IPS-NIHi11 (cell line): ENCODE data around the gene NEUROD6.
A peak's percentile ranks its signal among the peaks of the same experiment; 100 is the strongest.

ENCODE experiments used
- DNase-seq: peaks from one replicate; pipeline ENCODE4 v3.0.0; 2012; ENCODE audit warnings: mixed read lengths, low spot score

NEUROD6 gene

GRCh38 chr7:31340603-31341002 is at the start of gene NEUROD6:
Gene NEUROD6, minus strand, starts transcription at chr7:31340726. Its CDS starts 1,458 bp downstream, at chr7:31339268.
- DNase-seq, result no peak

DNA sequence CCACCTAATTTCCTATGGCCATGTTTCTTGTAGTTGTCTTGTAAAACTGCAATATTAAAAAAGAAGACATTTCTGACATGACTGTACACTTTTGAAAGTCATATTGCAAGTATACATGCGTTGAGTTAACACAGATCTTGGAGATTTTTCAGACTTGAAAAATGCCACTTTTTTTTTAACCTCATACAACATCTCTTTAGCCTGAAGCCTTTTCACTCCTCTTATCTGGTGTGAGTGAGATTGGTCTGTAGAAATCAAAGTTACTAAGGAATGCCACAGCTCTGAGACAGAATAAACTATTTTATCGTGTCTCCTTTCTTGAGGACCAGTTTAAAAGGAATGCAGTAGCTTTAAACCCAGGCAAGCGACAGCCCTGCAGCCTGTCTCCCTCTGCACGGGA is 43.9 kb upstream of the NEUROD6 start:
- DNase-seq, result no peak

DNA sequence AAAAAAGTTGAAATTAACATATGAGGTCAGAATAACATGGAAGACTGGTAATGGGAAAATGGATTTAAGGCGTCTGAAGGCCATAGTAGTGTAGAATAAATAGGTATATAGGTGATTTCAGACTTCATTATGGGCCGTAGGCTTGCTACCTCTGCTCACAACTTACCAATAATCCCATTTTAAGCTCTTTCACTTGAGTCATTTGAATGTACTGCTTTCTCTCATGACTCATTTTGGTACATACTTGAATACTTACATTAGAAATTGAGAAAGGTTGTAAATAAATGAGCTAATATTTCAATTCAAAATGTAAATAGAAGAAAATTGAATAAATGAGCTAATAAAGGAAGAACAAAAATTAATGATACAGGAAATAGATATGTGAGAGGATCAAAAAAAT is 42.2 kb upstream of the NEUROD6 start:
- DNase-seq, result no peak

DNA sequence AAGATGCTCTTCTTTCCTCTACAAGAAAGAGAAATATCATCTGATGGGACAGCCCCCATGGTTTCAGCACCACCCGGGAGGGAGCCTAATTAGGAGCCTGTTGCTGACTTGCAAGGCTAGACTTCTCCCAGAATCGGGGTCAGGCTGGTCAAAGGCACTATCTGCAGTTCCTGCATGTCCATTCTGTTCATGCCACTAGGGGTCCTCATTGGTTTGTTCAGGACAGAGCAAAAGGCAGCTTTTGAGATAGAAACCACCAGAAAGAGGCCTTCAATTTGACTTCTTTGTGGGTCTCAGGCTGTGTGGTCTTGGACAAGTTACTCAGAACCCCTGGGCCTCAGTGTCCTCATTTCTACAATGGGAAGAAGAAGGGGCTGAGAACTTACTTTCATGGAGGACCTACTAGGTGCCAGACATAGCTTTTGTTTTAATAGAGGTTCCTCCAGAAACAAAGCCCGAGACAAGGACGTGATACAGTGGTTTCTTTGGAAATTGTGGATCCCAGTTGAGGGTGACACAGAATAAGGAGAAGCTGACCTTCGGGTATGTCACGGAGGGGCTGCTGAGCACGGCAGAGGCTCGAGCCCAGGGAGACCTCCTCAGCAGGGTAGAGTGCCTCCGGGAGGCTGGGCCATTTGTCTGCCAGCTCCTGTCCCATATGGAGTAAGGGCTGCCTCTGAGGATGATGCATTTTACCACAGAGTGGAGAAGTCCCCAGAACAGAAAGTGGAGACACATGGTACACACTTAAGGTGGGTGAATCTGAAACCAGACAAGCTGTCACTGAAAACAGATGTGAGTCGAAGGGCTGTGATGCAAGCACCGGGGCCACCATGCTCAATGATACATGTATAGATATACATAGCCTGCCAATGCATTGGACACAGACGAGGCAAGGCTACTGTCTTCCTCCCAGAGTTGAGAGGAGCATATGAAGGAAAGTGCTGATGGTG is 33.1 kb upstream of the NEUROD6 start:
- DNase-seq, result peak; percentile 72

- DNase-seq, result no peak
These were observed 31.9 kb upstream of the NEUROD6 start for GRCh38 chr7:31372231-31372959.

GRCh38 chr7:31371621-31372020 is 31.1 kb upstream of the NEUROD6 start:
- DNase-seq, result no peak

GRCh38 chr7:31370609-31371008 is 30.1 kb upstream of the NEUROD6 start:
- no peak for DNase-seq

- no peak for DNase-seq
These were observed 28.1 kb upstream of the NEUROD6 start for GRCh38 chr7:31368620-31369019.

DNA sequence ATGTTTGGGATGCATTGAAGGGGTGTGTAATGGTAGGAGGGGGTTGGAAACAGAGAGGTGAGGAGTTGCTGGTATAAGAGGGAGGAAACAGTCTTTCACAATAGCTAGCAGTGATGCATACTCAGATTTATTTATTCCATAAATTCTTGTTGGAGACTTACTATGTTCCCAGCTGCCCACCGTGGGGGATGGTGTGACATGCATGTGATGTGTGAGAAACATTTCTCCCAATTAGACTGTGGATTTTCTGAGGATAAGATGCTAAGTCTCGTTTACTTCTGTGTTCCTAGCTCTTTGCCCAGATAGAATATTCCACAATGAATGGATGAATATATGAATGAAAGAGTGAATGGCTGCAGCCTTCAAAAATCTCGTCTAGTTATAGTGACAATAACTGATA is 23.0 kb upstream of the NEUROD6 start:
- DNase-seq, result no peak

- no peak for DNase-seq
These were observed 22.5 kb upstream of the NEUROD6 start for GRCh38 chr7:31363051-31363450.

DNA sequence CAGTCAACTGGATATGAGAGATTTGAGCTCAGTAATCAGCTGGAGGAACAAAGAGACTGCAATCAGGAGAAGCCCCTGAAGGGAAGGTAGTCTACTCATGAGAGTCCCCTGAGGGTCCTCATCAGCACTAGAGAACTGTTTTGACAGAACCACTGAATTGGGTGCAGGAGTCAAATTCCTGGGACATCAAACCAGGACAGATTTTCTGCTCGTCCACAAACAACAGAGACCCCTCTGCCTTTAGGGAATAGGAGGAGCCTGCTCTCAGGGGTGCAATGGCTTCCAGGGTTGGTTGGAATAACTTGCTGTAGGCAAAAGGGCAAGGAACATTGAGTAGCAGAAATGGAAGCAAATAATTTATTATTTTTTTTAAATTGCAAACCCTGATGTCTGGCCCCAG is 21.9 kb upstream of the NEUROD6 start:
- no peak for DNase-seq

DNA sequence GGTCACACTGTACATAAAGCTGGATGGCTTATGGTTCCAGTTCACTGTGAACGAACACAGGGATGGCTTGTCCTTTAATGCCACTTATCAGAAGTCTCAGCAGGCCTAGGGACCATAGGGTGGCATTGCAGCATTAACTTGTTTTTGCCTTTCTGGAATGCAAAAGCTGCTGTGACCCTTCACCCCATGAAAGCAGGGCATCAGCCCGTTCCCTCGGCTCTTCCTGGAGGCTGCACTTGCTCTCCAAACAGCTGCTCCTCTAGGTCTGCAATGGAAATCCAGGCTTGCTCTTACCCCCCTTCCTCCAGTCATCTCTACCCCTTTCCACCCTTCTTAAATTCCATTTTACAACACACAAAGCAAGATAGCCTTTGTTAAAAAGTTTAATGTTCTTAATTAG is 17.9 kb upstream of the NEUROD6 start:
- DNase-seq, result no peak

- no peak for DNase-seq
These were observed 4.9 kb upstream of the NEUROD6 start for GRCh38 chr7:31345421-31345820.

DNA sequence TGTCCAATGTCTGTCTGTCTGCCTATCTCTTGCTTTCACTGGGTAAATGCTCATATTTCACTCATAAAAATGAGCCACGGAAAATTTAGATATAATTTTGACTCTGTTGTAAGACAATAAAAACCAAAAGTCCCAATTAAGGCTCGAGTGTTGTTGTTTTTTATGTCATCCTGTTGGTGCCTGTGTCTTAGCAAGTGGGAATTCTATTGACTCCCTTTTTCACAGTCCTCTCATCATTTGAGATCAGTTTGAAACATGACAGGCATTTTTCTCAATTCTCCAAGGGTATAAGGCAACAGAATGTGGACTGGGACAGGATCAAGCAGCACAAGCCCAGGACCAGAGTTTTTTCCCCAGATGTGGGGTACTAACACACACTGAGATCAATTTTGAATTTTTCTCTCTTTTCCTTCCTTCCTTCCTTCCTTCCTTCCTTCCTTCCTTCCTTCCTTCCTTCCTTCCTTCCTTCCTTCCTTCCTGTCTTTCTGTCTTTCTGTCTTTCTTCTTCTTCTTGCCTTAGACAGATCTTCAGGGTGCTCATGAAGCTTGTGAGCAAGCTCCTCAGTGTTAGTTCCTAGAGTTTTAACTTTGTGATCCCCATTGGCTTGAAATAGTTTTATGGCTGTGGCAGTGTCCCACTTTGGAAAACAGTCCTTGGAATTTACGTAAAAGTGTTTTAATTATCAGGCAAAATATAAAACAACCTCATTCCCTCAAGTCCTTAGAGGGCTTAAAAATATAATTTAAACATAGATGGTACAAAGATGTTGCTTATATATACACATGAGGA is 3.2 kb upstream of the NEUROD6 start:
- DNase-seq, result no peak

DNA sequence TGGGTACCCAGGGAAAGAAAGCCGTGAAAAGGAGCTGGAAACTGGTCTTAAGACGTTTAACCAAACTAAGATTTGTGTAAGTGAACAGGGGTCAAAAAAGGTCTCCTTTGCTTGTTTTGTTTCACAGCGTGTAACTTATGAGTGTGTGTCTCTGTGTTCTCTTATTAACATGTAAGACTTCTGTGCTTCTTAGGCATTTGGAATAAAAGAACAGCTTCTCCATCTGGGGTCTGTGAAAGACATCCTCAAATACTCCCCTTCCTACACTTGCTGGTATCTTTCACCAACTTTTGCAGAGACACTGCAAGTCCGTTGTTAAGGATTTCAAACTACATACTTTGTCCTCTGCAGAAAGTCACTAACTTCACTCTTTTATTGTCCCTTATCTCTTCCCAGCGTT is 615 bp upstream of the NEUROD6 start:
- no peak for DNase-seq

DNA sequence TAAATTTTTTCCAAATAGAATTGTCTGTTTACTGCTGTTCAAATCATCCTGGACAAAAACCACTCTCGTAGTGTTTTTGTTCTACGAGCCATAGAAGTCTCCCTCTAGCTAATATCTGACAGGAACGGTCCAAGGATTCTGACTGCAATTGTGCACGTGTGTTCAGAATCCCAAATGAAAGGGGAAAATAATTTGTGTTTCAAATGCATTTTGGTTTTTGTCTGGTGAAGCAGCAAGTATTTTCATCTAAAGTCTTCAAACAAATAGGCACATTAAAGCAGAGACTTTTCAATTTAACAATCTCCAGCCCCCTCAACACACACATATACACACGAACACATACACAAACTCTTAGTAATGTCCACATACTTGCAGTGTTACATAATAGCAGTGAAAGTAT is 475 bp downstream of the NEUROD6 start:
- DNase-seq, result no peak

DNA sequence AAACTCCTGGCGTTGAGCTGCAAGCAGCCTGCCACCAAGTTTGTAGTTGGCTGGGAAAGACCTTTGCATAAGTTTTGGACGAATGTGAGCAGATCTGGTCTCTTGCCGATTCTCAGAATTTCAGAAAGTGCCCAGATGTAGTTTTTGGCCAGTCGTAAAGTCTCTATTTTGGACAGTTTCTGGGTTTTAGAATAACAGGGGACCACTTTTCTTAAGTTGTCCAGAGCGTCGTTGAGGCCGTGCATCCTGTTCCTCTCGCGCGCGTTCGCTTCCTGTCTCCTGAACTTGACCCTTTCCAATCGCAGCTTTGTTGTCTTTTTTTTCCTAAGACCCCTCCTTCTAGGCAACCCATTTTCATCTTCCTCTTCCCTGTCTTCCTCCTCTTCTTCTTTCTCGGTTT is 1.8 kb downstream of the NEUROD6 start:
- DNase-seq, result no peak

DNA sequence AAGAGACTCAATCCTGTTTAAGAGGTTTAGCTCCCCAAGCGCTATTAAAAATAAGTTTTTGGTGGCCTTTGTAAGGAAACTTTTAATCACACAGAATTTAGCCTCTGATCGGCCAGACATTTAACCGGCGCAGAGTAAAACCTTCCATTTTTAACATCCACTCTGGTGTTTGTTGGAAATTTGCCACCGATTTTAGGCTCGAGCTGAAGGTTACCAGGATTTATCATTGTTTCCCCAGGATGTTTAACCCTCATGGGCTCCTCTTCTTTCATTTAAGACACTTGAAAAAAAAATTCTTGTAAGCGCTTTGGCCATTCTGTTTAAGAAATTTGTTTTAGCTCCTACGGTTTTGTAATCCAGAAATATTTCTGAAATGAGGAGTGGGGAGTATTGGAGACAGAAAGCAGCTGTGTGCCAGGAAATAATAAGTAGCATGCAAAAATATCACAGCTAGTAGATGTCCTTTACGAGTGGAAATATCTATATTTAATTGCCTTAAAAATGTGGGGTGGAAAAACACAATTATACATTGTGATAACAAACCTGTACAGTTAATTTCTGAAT is 3.4 kb downstream of the NEUROD6 start:
- no peak for DNase-seq

- DNase-seq, result peak; percentile 74
These were observed 4.1 kb downstream of the NEUROD6 start for GRCh38 chr7:31336202-31337001.

GRCh38 chr7:31335884-31336201 is 4.7 kb downstream of the NEUROD6 start:
- no peak for DNase-seq

GRCh38 chr7:31335161-31335856 is 5.2 kb downstream of the NEUROD6 start:
- DNase-seq, result no peak
